Measurements from ENCODE around the gene CHADL. TPM values are rescaled to one million over a fixed set of nuclear protein-coding genes. Genes with fewer than 3 reads are reported as not detected.
A peak's percentile ranks its signal among the peaks of the same experiment; 100 is the strongest.

Gene CHADL
- total and polyA plus RNA-seq, 9 of the 15 experiments (the other 6 are each of a cell fraction or from before 2014, with no cell fraction given), result not detected

DNA sequence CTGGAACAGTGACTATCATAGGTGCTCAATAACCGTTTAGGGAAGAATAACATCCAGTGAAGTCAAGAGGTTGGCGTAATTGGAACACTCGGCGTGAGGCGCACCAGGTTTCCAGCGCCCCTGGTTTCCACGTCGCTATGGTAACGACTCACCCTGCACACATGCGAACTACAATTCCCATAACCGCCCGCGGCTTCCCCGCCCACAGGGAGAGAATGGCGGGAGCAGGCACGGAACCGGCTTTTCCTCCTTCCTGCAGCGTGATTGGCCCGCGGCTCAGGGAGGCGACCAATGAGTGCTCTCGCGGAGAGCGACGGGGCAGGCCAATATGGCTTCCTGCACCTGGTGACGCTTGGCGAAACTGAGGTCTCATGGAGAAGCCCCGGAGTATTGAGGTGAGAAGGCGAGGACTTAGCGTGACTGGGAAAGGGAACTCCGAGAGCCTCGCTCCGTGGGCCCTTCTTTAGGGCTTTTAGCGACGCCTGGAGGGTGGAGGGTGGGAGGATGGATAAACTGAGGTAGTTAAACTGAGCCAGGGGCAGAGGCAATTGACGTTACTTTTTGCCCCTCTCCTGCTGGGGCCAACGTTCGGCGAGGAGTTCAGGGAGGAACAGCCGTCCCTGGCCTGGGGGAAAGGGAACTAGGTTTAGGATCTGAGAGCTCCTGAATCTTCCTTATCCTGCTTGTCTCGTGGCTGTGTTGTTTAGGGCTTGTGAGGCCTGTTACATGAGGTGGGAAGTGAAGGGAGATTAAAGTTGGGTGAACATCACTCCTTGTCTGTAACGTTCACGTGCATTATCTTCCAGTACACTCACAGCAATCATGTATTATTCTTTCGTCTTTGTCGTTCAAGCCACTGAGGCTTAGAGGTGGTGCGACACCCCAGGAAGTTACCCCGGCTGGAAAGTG, 35.5 kb downstream of the CHADL start, which contains the start of gene L3MBTL2 (continued):
- TF ChIP-seq, protein P1, sequence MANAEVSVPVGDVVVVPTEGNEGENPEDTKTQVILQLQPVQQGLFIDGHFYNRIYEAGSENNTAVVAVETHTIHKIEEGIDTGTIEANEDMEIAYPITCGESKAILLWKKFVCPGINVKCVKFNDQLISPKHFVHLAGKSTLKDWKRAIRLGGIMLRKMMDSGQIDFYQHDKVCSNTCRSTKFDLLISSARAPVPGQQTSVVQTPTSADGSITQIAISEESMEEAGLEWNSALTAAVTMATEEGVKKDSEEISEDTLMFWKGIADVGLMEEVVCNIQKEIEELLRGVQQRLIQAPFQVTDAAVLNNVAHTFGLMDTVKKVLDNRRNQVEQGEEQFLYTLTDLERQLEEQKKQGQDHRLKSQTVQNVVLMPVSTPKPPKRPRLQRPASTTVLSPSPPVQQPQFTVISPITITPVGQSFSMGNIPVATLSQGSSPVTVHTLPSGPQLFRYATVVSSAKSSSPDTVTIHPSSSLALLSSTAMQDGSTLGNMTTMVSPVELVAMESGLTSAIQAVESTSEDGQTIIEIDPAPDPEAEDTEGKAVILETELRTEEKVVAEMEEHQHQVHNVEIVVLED (CRISPR knock-in tag; IDR thresholded peaks at IDR 0.05), result no peak
- TF ChIP-seq, protein P2, sequence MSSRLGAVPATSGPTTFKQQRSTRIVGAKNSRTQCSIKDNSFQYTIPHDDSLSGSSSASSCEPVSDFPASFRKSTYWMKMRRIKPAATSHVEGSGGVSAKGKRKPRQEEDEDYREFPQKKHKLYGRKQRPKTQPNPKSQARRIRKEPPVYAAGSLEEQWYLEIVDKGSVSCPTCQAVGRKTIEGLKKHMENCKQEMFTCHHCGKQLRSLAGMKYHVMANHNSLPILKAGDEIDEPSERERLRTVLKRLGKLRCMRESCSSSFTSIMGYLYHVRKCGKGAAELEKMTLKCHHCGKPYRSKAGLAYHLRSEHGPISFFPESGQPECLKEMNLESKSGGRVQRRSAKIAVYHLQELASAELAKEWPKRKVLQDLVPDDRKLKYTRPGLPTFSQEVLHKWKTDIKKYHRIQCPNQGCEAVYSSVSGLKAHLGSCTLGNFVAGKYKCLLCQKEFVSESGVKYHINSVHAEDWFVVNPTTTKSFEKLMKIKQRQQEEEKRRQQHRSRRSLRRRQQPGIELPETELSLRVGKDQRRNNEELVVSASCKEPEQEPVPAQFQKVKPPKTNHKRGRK (tag; IDR thresholded peaks at IDR 0.05), result no peak
- TF ChIP-seq, protein P3, sequence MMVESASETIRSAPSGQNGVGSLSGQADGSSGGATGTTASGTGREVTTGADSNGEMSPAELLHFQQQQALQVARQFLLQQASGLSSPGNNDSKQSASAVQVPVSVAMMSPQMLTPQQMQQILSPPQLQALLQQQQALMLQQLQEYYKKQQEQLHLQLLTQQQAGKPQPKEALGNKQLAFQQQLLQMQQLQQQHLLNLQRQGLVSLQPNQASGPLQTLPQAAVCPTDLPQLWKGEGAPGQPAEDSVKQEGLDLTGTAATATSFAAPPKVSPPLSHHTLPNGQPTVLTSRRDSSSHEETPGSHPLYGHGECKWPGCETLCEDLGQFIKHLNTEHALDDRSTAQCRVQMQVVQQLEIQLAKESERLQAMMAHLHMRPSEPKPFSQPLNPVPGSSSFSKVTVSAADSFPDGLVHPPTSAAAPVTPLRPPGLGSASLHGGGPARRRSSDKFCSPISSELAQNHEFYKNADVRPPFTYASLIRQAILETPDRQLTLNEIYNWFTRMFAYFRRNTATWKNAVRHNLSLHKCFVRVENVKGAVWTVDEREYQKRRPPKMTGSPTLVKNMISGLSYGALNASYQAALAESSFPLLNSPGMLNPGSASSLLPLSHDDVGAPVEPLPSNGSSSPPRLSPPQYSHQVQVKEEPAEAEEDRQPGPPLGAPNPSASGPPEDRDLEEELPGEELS (CRISPR knock-in tag; IDR thresholded peaks at IDR 0.05; ENCODE audit: borderline replicate concordance), result no peak
- TF ChIP-seq FOS (IDR thresholded peaks at IDR 0.05; ENCODE audit: extremely low read depth, insufficient read length) (peak; percentile 77), BRD9 (IDR thresholded peaks at IDR 0.05; ENCODE audit: low read depth, partially characterized antibody) (no peak), ZNF146 (CRISPR knock-in tag; IDR thresholded peaks at IDR 0.05; ENCODE audit: unreplicated experiment) (no peak), MXI1 (IDR thresholded peaks at IDR 0.05; ENCODE audit: low read depth, low read length) (peak; percentile 67; the same call in 1 of the 2 replicates), PHF8 (IDR thresholded peaks at IDR 0.05; ENCODE audit: borderline replicate concordance, low read length) (peak; percentile 91; the same call in 1 of the 2 replicates), BCOR (IDR thresholded peaks at IDR 0.05) (no peak), SP2 (IDR thresholded peaks at IDR 0.05; ENCODE audit: extremely low read depth, low read depth, low read length, poor library complexity, severe bottlenecking) (no peak), ILK (tag; IDR thresholded peaks at IDR 0.05; ENCODE audit: borderline replicate concordance, low read depth) (no peak), EP400 (IDR thresholded peaks at IDR 0.05) (peak; percentile 76), NR2C1 (IDR thresholded peaks at IDR 0.05) (no peak), NR2C1 (tag; IDR thresholded peaks at IDR 0.05) (0 out of 2 replicates have a peak, but pooled peaks have one; percentile 18), ETV6 (IDR thresholded peaks at IDR 0.05; ENCODE audit: borderline replicate concordance in 1 of 2, low read depth in 2 of 2, low read length in 1 of 2) (no peak), ETV6 (CRISPR knock-in tag; IDR thresholded peaks at IDR 0.05; ENCODE audit: borderline replicate concordance) (no peak)
- TF ChIP-seq, protein P4, sequence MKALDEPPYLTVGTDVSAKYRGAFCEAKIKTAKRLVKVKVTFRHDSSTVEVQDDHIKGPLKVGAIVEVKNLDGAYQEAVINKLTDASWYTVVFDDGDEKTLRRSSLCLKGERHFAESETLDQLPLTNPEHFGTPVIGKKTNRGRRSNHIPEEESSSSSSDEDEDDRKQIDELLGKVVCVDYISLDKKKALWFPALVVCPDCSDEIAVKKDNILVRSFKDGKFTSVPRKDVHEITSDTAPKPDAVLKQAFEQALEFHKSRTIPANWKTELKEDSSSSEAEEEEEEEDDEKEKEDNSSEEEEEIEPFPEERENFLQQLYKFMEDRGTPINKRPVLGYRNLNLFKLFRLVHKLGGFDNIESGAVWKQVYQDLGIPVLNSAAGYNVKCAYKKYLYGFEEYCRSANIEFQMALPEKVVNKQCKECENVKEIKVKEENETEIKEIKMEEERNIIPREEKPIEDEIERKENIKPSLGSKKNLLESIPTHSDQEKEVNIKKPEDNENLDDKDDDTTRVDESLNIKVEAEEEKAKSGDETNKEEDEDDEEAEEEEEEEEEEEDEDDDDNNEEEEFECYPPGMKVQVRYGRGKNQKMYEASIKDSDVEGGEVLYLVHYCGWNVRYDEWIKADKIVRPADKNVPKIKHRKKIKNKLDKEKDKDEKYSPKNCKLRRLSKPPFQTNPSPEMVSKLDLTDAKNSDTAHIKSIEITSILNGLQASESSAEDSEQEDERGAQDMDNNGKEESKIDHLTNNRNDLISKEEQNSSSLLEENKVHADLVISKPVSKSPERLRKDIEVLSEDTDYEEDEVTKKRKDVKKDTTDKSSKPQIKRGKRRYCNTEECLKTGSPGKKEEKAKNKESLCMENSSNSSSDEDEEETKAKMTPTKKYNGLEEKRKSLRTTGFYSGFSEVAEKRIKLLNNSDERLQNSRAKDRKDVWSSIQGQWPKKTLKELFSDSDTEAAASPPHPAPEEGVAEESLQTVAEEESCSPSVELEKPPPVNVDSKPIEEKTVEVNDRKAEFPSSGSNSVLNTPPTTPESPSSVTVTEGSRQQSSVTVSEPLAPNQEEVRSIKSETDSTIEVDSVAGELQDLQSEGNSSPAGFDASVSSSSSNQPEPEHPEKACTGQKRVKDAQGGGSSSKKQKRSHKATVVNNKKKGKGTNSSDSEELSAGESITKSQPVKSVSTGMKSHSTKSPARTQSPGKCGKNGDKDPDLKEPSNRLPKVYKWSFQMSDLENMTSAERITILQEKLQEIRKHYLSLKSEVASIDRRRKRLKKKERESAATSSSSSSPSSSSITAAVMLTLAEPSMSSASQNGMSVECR (CRISPR knock-in tag; IDR thresholded peaks at IDR 0.05), result peak; percentile 71
